ENCODE results near the gene CHCHD6.

The CHCHD6 gene

DNA sequence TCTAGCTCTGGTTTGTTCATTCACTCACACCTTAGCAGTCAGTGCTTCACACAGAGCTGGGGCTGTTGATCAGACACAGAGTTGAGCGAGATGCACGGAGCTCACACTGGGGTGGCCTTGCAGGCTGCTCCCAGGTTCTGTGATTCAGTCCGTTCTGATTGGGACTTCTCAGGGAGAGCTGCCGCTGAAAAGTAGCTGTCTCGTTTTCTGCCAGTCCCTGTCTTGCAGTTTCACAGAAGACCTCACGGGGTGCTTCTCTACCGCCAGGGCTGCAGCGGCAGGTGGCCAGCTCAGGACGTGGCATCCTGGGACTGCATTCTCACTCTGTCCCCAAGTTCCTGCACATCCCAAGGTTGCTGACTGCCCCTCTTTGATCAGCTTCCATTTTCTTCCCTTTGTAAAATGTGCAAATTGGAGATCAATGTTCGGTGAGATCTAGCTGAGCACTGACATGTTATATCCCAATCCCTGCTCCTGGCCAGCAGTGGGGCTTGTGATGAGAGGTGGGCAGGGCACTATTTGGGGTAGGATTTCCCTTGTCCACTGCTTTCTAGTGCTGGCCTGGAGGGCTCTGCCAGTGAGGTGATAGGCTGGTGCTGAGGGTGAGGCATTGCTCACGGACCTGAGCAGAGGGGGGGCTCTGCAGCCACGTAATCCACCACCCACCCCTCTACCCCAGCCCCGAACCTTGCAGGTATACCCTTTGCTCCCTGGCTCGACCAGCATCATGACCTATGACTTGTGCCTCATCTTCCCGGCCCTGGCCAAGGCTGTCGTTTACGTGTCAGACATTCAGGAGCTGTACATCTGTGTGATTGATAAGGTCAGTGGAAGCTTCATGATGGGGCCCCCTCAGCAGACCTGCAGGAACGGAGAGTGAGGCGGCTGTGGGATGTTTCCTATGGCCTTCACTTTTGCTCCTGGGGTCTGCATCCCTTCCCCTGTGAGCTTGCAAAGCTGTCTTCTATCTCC lies 43.8 kb upstream of the CHCHD6 start:
- ChIA-PET POLR2A (no interaction called here), CTCF (interaction anchor here (1.0 kb wide), 1 partner anchor 9 kb away, joined by 4 read pairs; no protein-coding TSS in a partner anchor)
- no peak for TF ChIP-seq FOXA1 (IDR thresholded peaks at IDR 0.05)
- TF ChIP-seq SUZ12 (IDR thresholded peaks at IDR 0.05), result no peak
- no peak for TF ChIP-seq HDGF (IDR thresholded peaks at IDR 0.05; ENCODE audit: borderline replicate concordance)
- no peak for DNase-seq (ENCODE audit: extremely low spot score)

DNA sequence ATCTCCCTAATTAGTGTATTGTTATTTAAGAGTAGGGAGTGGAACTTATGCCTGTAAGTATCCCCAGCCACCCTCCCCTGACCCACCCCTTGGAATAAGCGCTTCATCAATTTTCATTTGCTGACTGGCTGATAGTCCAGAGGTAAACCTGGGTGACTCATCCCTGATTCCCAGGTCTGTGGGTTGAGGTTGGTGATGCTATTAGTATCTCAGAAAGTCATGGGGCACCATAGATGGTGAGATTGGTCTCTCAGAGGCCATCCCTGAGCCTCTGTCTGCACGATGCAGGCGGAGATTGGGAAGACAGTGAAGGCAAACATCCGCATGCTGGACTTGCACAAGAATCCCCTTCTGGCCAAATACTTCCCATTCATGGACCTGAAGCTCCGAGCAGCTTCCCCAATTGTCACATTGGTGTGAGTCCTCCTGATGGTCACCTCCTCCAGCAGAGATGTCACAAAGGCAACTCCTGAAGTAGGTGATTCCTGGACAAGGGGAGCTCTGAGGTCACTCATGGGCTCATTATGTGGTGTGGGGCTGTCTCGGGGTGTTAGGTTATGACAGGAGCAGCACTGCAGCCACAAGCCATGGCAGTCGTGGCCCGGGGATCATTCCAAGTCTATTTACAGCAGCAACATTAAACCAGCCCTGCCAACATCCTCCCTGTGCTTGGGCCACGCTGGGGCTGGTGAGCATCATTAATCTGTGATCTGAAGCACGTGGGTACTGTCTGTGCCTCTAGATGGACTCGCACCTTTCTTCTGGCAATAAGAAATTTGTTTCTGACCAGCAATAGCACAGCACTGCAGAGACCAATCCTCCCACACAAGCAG lies 42.3 kb upstream of the CHCHD6 start:
- no peak for DNase-seq (ENCODE audit: extremely low spot score)
- CTCF ChIA-PET, result no interaction called here
- POLR2A ChIA-PET, result no interaction called here
- TF ChIP-seq CTBP1 (IDR thresholded peaks at IDR 0.05; ENCODE audit: borderline replicate concordance) (no peak), L3MBTL2 (conservative IDR thresholded peaks at IDR 0.05) (no peak), NFRKB (IDR thresholded peaks at IDR 0.05) (no peak), LEF1 (IDR thresholded peaks at IDR 0.05; ENCODE audit: borderline replicate concordance) (no peak), FOXM1 (IDR thresholded peaks at IDR 0.05; ENCODE audit: borderline replicate concordance) (no peak), FOXA1 (IDR thresholded peaks at IDR 0.05) (no peak), SP1 (IDR thresholded peaks at IDR 0.05) (no peak), BHLHE40 (IDR thresholded peaks at IDR 0.05; ENCODE audit: borderline replicate concordance) (no peak), ZNF384 (IDR thresholded peaks at IDR 0.05) (no peak)
- TF ChIP-seq, protein P1, sequence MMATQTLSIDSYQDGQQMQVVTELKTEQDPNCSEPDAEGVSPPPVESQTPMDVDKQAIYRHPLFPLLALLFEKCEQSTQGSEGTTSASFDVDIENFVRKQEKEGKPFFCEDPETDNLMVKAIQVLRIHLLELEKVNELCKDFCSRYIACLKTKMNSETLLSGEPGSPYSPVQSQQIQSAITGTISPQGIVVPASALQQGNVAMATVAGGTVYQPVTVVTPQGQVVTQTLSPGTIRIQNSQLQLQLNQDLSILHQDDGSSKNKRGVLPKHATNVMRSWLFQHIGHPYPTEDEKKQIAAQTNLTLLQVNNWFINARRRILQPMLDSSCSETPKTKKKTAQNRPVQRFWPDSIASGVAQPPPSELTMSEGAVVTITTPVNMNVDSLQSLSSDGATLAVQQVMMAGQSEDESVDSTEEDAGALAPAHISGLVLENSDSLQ (IDR thresholded peaks at IDR 0.05), result no peak

DNA sequence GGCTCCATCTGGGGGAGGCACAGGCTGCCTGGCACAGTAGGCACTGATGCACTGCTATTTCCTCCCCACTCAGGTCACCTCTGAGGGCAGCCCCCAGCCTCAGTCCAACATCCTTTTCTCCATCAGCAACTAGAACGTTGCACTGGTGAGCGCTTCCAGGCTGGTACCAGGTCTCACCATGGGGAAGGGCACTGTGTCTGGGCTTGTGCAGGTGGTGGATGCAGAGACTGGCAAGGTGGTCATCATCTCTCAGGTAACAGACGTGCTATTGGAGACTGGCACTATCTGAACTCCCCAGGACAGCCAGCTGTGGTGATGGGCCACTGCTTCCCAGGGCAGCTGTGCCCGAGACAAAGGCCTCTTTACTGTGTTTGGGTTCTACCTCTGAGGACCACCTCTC lies 40.8 kb upstream of the CHCHD6 start:
- CTCF ChIA-PET, result no interaction called here
- TF ChIP-seq BHLHE40 (IDR thresholded peaks at IDR 0.05; ENCODE audit: borderline replicate concordance) (no peak), ELF4 (IDR thresholded peaks at IDR 0.05) (no peak), NFRKB (IDR thresholded peaks at IDR 0.05) (no peak), ARNT (IDR thresholded peaks at IDR 0.05) (no peak), FOXK2 (IDR thresholded peaks at IDR 0.05) (no peak), L3MBTL2 (conservative IDR thresholded peaks at IDR 0.05) (no peak), SUZ12 (IDR thresholded peaks at IDR 0.05) (no peak), TARDBP (IDR thresholded peaks at IDR 0.05) (no peak)
- TF ChIP-seq, protein P1 (IDR thresholded peaks at IDR 0.05), result no peak
- no peak for DNase-seq (ENCODE audit: extremely low spot score)
- POLR2A ChIA-PET, result no interaction called here

DNA sequence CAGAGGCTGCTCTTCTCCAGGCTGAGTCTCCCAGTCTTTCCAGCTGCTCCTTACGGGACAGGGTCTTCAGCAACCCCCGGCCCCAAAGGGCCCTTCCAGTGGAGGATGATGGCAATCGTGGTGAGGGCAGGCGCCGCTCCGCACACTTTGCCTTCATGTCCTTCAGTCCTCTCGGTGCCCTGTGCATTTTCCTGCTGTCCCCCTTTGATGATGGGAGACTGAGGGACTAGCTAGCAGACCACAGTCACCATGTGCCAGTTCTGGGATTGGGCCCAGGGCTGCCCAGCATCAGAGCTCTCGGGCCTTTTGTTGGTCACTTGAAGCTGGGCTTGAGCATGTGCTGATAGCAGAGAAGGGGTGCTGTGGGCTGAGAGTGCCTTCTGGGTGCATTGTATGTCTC lies 40.3 kb upstream of the CHCHD6 start:
- ChIA-PET POLR2A (no interaction called here), CTCF (no interaction called here)
- no peak for DNase-seq (ENCODE audit: extremely low spot score)
- no peak for TF ChIP-seq FOXA1 (IDR thresholded peaks at IDR 0.05)
- TF ChIP-seq ELF4 (IDR thresholded peaks at IDR 0.05), result no peak
- TF ChIP-seq CTBP1 (IDR thresholded peaks at IDR 0.05; ENCODE audit: borderline replicate concordance), result no peak
- TF ChIP-seq BHLHE40 (IDR thresholded peaks at IDR 0.05; ENCODE audit: borderline replicate concordance), result no peak
- no peak for TF ChIP-seq ZNF384 (IDR thresholded peaks at IDR 0.05)
- TF ChIP-seq NFRKB (IDR thresholded peaks at IDR 0.05), result no peak

DNA sequence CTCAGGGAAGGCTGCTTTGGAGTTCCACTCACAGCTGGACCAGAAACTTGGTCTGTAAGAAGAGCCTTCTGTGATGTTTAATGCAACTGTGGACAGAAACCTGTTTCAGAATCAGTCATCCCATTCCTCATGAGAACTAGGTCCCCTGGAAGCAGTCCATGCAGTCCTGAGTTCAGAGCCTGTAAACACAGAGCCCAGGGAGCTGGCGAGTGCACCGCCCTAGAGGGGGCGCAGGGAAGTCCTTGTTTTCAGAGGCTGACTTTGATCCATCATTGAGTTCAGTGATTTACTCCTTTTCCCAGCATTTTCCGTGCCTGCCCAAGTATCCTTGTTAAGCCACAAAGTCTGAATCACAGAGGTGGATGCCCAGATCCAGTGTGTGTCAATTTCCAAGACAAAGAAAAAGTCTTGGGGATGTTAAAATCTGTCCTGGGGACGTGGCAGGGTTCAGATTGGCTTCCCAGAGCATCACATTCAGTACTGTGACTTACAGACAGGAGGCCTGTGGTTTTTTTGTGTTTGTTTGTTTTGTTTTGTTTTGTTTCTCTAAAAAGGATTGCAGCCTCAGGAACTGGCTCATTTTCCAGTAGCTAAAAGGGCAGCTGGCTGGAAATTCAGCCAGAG lies 39.3 kb upstream of the CHCHD6 start:
- ChIA-PET POLR2A (no interaction called here), CTCF (no interaction called here)
- TF ChIP-seq NFRKB (IDR thresholded peaks at IDR 0.05), result no peak
- TF ChIP-seq FOXM1 (IDR thresholded peaks at IDR 0.05; ENCODE audit: borderline replicate concordance), result no peak
- no peak for TF ChIP-seq TARDBP (IDR thresholded peaks at IDR 0.05)
- no peak for TF ChIP-seq SUZ12 (IDR thresholded peaks at IDR 0.05)
- TF ChIP-seq HDGF (IDR thresholded peaks at IDR 0.05; ENCODE audit: borderline replicate concordance), result no peak
- no peak for TF ChIP-seq ZNF384 (IDR thresholded peaks at IDR 0.05)
- no peak for TF ChIP-seq SP1 (IDR thresholded peaks at IDR 0.05)
- TF ChIP-seq L3MBTL2 (conservative IDR thresholded peaks at IDR 0.05), result no peak
- TF ChIP-seq LEF1 (IDR thresholded peaks at IDR 0.05; ENCODE audit: borderline replicate concordance), result no peak
- TF ChIP-seq FOXA1 (IDR thresholded peaks at IDR 0.05), result no peak
- TF ChIP-seq CTBP1 (IDR thresholded peaks at IDR 0.05; ENCODE audit: borderline replicate concordance), result no peak
- no peak for TF ChIP-seq ARNT (IDR thresholded peaks at IDR 0.05)
- TF ChIP-seq BHLHE40 (IDR thresholded peaks at IDR 0.05; ENCODE audit: borderline replicate concordance), result no peak
- DNase-seq (ENCODE audit: extremely low spot score), result no peak

DNA sequence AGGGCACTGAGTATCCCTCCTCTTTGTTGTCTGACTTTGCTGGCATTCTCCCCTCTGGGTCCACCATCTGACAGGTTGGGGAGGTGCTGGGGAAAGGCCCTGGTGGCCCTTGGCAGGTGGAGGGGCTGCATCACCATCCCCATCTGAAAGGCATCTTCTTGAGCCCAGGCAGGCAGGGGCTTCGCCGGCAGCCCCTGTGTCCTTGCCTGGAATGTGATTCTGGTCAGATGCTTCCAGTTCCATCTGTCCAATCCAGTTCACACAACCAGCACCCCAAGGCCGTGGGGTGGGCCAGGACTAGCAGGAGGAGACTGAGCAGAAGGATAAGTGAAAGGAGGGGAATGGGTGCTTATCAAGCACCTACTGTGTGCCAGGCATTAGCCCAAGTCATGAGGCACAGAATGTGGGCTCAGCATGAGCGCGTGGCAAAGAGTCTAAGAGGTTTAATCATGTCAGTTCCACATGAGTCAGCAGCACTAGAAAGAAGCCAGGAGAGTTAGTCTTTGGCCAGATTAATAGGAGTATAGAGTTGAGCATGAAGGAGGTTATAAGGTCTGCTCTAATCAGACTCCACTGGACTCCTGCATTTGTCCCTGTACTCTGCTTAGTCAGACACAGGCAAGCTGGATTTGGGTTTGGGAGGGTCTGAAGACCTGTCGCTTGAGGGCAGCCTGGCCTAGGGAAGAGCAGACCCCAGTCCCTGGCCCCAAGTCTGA lies 38.7 kb upstream of the CHCHD6 start:
- TF ChIP-seq FOXK2 (IDR thresholded peaks at IDR 0.05) (no peak), HDGF (IDR thresholded peaks at IDR 0.05; ENCODE audit: borderline replicate concordance) (no peak), ZNF384 (IDR thresholded peaks at IDR 0.05) (no peak), SUZ12 (IDR thresholded peaks at IDR 0.05) (no peak), LEF1 (IDR thresholded peaks at IDR 0.05; ENCODE audit: borderline replicate concordance) (no peak), CTBP1 (IDR thresholded peaks at IDR 0.05; ENCODE audit: borderline replicate concordance) (no peak), L3MBTL2 (conservative IDR thresholded peaks at IDR 0.05) (no peak), ARNT (IDR thresholded peaks at IDR 0.05) (no peak), SP1 (IDR thresholded peaks at IDR 0.05) (no peak), FOXM1 (IDR thresholded peaks at IDR 0.05; ENCODE audit: borderline replicate concordance) (no peak), BHLHE40 (IDR thresholded peaks at IDR 0.05; ENCODE audit: borderline replicate concordance) (no peak), ELF4 (IDR thresholded peaks at IDR 0.05) (no peak), NFRKB (IDR thresholded peaks at IDR 0.05) (no peak), FOXA1 (IDR thresholded peaks at IDR 0.05) (no peak), TARDBP (IDR thresholded peaks at IDR 0.05) (no peak)
- TF ChIP-seq, protein P1 (IDR thresholded peaks at IDR 0.05), result no peak
- DNase-seq (ENCODE audit: extremely low spot score), result no peak
- ChIA-PET POLR2A (no interaction called here), CTCF (no interaction called here)

All from HEK293T (cell line).